H1 (cell line): ENCODE data around the gene TNS1. TPM values are rescaled to one million over a fixed set of nuclear protein-coding genes. Genes with fewer than 3 reads are reported as not detected.

Experiments
- CTCF ChIA-PET: fragments of 300-600 bp; sonication (Branson Sonifier 250); formaldehyde crosslinking; loops from one replicate; lab custom pipeline; 2021; ENCODE audit not compliant: partially characterized antibody; lab: Charles Lee
- POLR2A ChIA-PET: fragments of 300-600 bp; sonication (Branson Sonifier 250); formaldehyde crosslinking; loops from one replicate; lab custom pipeline; 2021; ENCODE audit warnings: inconsistent platforms; ENCODE audit not compliant: partially characterized antibody; lab: Charles Lee
- DNase-seq, 2 experiments: peaks; one replicate each; pipeline versions ENCODE4 v3.0.0 to v3.0.0-alpha.2; 2010 to 2022; ENCODE audit warnings: low spot score in 2 of 2, low read depth in 1 of 2, mixed read lengths in 1 of 2
- FAIRE-seq: peaks from 2 replicates; lab custom pipeline; 2011; peaks lifted over from hg19 to GRCh38; lab: Jason Lieb, UNC
- H2AFZ ChIP-seq: 2 replicates; pipeline ENCODE4 v1.8.1; 2012; ENCODE audit warnings: low read length, inconsistent platforms
- H2AK5ac ChIP-seq: 2 replicates; pipeline ENCODE4 v1.6.1; 2013; ENCODE audit warnings: low read depth, low read length
- H2BK120ac ChIP-seq: replicated peaks from 2 replicates; pipeline ENCODE3; 2013; ENCODE audit warnings: low read depth, low read length, inconsistent platforms
- H2BK12ac ChIP-seq: 2 replicates; pipeline ENCODE4 v1.6.1; 2013; ENCODE audit warnings: low read depth, low read length
- H2BK15ac ChIP-seq: 2 replicates; pipeline ENCODE4 v1.6.1; 2013; ENCODE audit warnings: low read length
- H2BK20ac ChIP-seq: 2 replicates; pipeline ENCODE4 v1.6.1; 2013; ENCODE audit warnings: low read length
- H2BK5ac ChIP-seq: 2 replicates; pipeline ENCODE4 v1.6.1; 2013; ENCODE audit warnings: low read depth, low read length
- H3K14ac ChIP-seq: 2 replicates; pipeline ENCODE4 v1.6.1; 2013; ENCODE audit warnings: inconsistent platforms; ENCODE audit not compliant: insufficient read length
- H3K18ac ChIP-seq: 2 replicates; pipeline ENCODE4 v1.6.1; 2013; ENCODE audit warnings: low read length; ENCODE audit errors: extremely low read depth
- H3K23ac ChIP-seq: 2 replicates; pipeline ENCODE4 v1.6.1; 2013; ENCODE audit warnings: inconsistent platforms; ENCODE audit not compliant: insufficient read length
- H3K23me2 ChIP-seq: 2 replicates; pipeline ENCODE4 v1.6.1; 2013; ENCODE audit warnings: low read depth, low read length
- H3K27ac ChIP-seq: 2 replicates; pipeline ENCODE4 v1.6.1; 2011; ENCODE audit warnings: low read depth, low read length, inconsistent platforms
- H3K27me3 ChIP-seq, 4 experiments: replicated peaks in 1 of 4; 1 replicate in 1 of 4; 2 replicates in 3 of 4; pipeline versions ENCODE4 v1.6.1 to v1.8.1; 2011 to 2013; ENCODE audit warnings: low read length in 3 of 4, mild to moderate bottlenecking in 3 of 4, inconsistent platforms in 2 of 4, mixed read lengths in 2 of 4, moderate library complexity in 1 of 4; ENCODE audit not compliant: control insufficient read depth in 3 of 4, insufficient read depth in 3 of 4; ENCODE audit errors: extremely low read depth in 1 of 4
- H3K36me3 ChIP-seq, 4 experiments: 2 replicates each; pipeline versions ENCODE4 v1.6.1 to v1.8.1; 2011 to 2013; ENCODE audit warnings: mild to moderate bottlenecking in 4 of 4, low read length in 3 of 4, moderate library complexity in 2 of 4, control low read depth in 1 of 4, inconsistent platforms in 1 of 4; ENCODE audit not compliant: insufficient read depth in 4 of 4, control insufficient read depth in 2 of 4
- H3K4ac ChIP-seq: replicated peaks from 2 replicates; pipeline ENCODE3; 2013; ENCODE audit warnings: low read length, low read depth, mixed read lengths, inconsistent platforms; ENCODE audit not compliant: insufficient read length
- H3K4me1 ChIP-seq, 4 experiments: replicated peaks in 1 of 4; 1 replicate in 1 of 4; 2 replicates in 3 of 4; pipeline versions ENCODE4 v1.6.1 to v1.8.1; 2011 to 2013; ENCODE audit warnings: low read length in 3 of 4, inconsistent platforms in 2 of 4, mixed read lengths in 1 of 4; ENCODE audit not compliant: insufficient read depth in 4 of 4, control insufficient read depth in 3 of 4
- H3K4me2 ChIP-seq, 2 experiments: 2 replicates each; pipeline versions ENCODE4 v1.6.1 to v1.8.1; 2011 to 2013; ENCODE audit warnings: low read depth in 2 of 2, low read length in 2 of 2, control low read depth in 1 of 2, inconsistent platforms in 1 of 2, mild to moderate bottlenecking in 1 of 2; ENCODE audit not compliant: insufficient read depth in 1 of 2
- H3K4me3 ChIP-seq, 4 experiments: fragments of 200-600, 300-600 bp in 1 of 4; sonication (generic), shearing (Covaris generic), sonication (Bioruptor Twin) in 1 of 4; 2 replicates each; pipeline versions ENCODE4 v1.5.1 to v1.8.1; 2011 to 2016; ENCODE audit warnings: low read length in 4 of 4, low read depth in 3 of 4, control low read depth in 2 of 4, inconsistent platforms in 2 of 4, mild to moderate bottlenecking in 2 of 4, mixed read lengths in 1 of 4, moderate library complexity in 1 of 4; ENCODE audit not compliant: insufficient read depth in 2 of 4; ENCODE audit errors: extremely low read depth in 1 of 4
- H3K56ac ChIP-seq: replicated peaks from 2 replicates; pipeline ENCODE3; 2013; ENCODE audit warnings: low read depth, mild to moderate bottlenecking, mixed read lengths, low read length, inconsistent platforms; ENCODE audit not compliant: insufficient read length
- H3K79me1 ChIP-seq: 2 replicates; pipeline ENCODE4 v1.6.1; 2013; ENCODE audit warnings: low read depth, low read length, control low read depth
- H3K79me2 ChIP-seq, 2 experiments: 2 replicates each; pipeline versions ENCODE4 v1.6.1 to v1.8.1; 2012 to 2013; ENCODE audit warnings: low read length in 2 of 2, mild to moderate bottlenecking in 2 of 2, inconsistent platforms in 1 of 2; ENCODE audit not compliant: insufficient read depth in 2 of 2, control insufficient read depth in 1 of 2
- H3K9ac ChIP-seq, 4 experiments: replicated peaks in 1 of 4; 1 replicate in 1 of 4; 2 replicates in 3 of 4; pipeline versions ENCODE4 v1.6.1 to v1.8.1; 2011 to 2013; ENCODE audit warnings: low read depth in 3 of 4, low read length in 3 of 4, control low read depth in 2 of 4, mild to moderate bottlenecking in 2 of 4, moderate library complexity in 2 of 4, inconsistent platforms in 1 of 4; ENCODE audit errors: extremely low read depth in 1 of 4
- H3K9me3 ChIP-seq, 2 experiments: 2 replicates each; pipeline versions ENCODE4 v1.6.1 to v1.8.1; 2012 to 2013; ENCODE audit warnings: mild to moderate bottlenecking in 2 of 2, moderate library complexity in 2 of 2, control low read depth in 1 of 2, inconsistent platforms in 1 of 2, low read depth in 1 of 2, low read length in 1 of 2, mixed read lengths in 1 of 2; ENCODE audit not compliant: insufficient read depth in 2 of 2
- H4K20me1 ChIP-seq, 2 experiments: replicated peaks in 1 of 2; 2 replicates each; pipeline versions ENCODE3 to v1.8.1; 2011 to 2013; ENCODE audit warnings: inconsistent platforms in 2 of 2, low read length in 2 of 2, mild to moderate bottlenecking in 1 of 2; ENCODE audit not compliant: insufficient read depth in 2 of 2, control insufficient read depth in 1 of 2
- H4K5ac ChIP-seq: 2 replicates; pipeline ENCODE4 v1.6.1; 2013; ENCODE audit warnings: low read length, low read depth, mixed read lengths, inconsistent platforms; ENCODE audit not compliant: insufficient read length
- H4K8ac ChIP-seq: 2 replicates; pipeline ENCODE4 v1.8.0; 2013; ENCODE audit warnings: mild to moderate bottlenecking, moderate library complexity, low read length, inconsistent platforms; ENCODE audit not compliant: insufficient read depth; ENCODE audit errors: extremely low read depth
- H4K91ac ChIP-seq: replicated peaks from 2 replicates; pipeline ENCODE3; 2013; ENCODE audit warnings: low read length, mixed read lengths, inconsistent platforms; ENCODE audit not compliant: insufficient read length
- GTF2F1 ChIP-seq: IDR thresholded peaks from 2 replicates; pipeline ENCODE4 v1.6.1; 2012; ENCODE audit warnings: low read depth, low read length, improper control_type of control experiment, borderline replicate concordance
- KDM1A ChIP-seq: fragments of 200-600, 300-600 bp; sonication (generic); IDR thresholded peaks from 2 replicates; pipeline ENCODE4 v1.7.1; 2016; ENCODE audit warnings: mild to moderate bottlenecking, low read length, borderline replicate concordance
- KDM5A ChIP-seq: fragments of 200-600 bp; IDR thresholded peaks from 2 replicates; pipeline ENCODE4 v1.7.1; 2012; ENCODE audit warnings: mild to moderate bottlenecking, low read length, inconsistent platforms, mixed read lengths
- MAFK ChIP-seq: IDR thresholded peaks from 2 replicates; pipeline ENCODE4 v1.6.1; 2012; ENCODE audit warnings: low read depth, mild to moderate bottlenecking, improper control_type of control experiment, low read length
- RAD21 ChIP-seq, 2 experiments: IDR thresholded peaks in 1 of 2; conservative IDR thresholded peaks in 1 of 2; 2 replicates each; pipeline ENCODE4 v1.6.1; 2011; ENCODE audit warnings: low read depth in 2 of 2, low read length in 2 of 2, improper control_type of control experiment in 1 of 2, inconsistent platforms in 1 of 2, mild to moderate bottlenecking in 1 of 2, moderate library complexity in 1 of 2
- SIN3A ChIP-seq, 2 experiments: IDR thresholded peaks in 1 of 2; conservative IDR thresholded peaks in 1 of 2; 2 replicates each; pipeline ENCODE4 v1.6.1; 2011 to 2012; ENCODE audit warnings: low read length in 2 of 2, improper control_type of control experiment in 1 of 2, low read depth in 1 of 2, mild to moderate bottlenecking in 1 of 2
- SUZ12 ChIP-seq: fragments of 200-600 bp; sonication (generic); IDR thresholded peaks from 2 replicates; pipeline ENCODE4 v1.6.1; 2012; ENCODE audit warnings: mild to moderate bottlenecking, inconsistent platforms, low read length, moderate library complexity, mixed read lengths
- TAF1 ChIP-seq: IDR thresholded peaks from 2 replicates; pipeline ENCODE4 v1.6.1; 2011; ENCODE audit warnings: mild to moderate bottlenecking, low read depth, low read length
- TAF7 ChIP-seq: optimal IDR thresholded peaks from 2 replicates; pipeline ENCODE3; 2011; ENCODE audit warnings: low read depth, mild to moderate bottlenecking, inconsistent platforms, low read length, moderate library complexity, borderline replicate concordance
- TCF12 ChIP-seq: IDR thresholded peaks from 2 replicates; pipeline ENCODE4 v1.6.1; 2011; ENCODE audit warnings: low read depth, mild to moderate bottlenecking, low read length
- WGBS, 2 experiments: shearing (Covaris generic) in 1 of 2; methylation state at CpG; one replicate each; pipeline versions ENCODE4 v1.1.6 to v1.1.7; 2013 to 2015; ENCODE audit warnings: low lambda C conversion rate in 2 of 2, mixed read lengths in 2 of 2, inconsistent platforms in 1 of 2, low coverage in 1 of 2, missing lambda C conversion rate in 1 of 2; ENCODE audit not compliant: insufficient replicate concordance in 2 of 2, insufficient coverage in 1 of 2, insufficient read length in 1 of 2; ENCODE audit errors: extremely low coverage in 1 of 2, missing lambda C conversion rate in 1 of 2; 5-methylcytosine and 5-hydroxymethylcytosine counted together
- polyA plus RNA-seq, 7 experiments: library from polyadenylated mRNA; depleted of rRNA in 3 of 7; stranded (reverse) in 5 of 7; unstranded in 2 of 7; fragments of >200 nt in 5 of 7; fragments of 200-250 nt in 2 of 7; gene quantifications; 1 replicate in 5 of 7; 2 replicates in 1 of 7; 4 replicates in 1 of 7; pipeline versions ENCODE4 v1.2.1 to v1.2.3, GENCODE V29; 2011 to 2013; ENCODE audit warnings: missing spikeins in 2 of 7, mixed read lengths in 2 of 7
- total RNA-seq: library from RNA; stranded (reverse); fragmentation: NEBNext Ultra II Directional; extraction: Animal tissue kit (Norgen Biotek cat#: 25700); gene quantifications from 2 replicates; pipeline ENCODE4 v1.2.1, GENCODE V29; 2021

The TNS1 gene
- total and polyA plus RNA-seq, 2 of the 8 experiments (the other 6 are each of a cell fraction or from before 2014, with no cell fraction given) = 1.5 to 5.1 TPM

DNA sequence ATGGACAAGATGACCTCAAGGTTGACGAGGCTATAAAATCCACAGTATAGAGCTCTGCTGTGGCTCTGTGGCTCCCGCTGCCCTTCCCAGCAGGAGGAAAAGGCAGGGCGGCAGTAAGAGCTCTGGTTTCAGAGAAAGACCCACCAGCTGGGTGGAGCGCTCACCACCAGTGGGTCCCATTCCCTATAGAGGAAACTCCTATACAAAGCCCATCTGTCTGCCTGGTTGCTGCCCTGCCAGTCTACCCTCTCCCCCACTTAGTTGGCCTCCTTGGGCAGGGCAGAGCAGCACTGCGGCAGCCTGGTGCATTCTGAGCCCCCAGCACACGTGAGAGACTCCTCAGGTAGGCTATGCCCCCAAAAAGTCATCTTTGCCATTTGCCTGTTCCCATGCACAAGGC lies 26.5 kb downstream of the TNS1 start:
- H3K56ac ChIP-seq = no peak overlapping the region
- peaks cover 3 to 12% (median 7%) of the 10 kb centered on the region in 4 experiments for H3K4me1 ChIP-seq
- no peak overlapping the region for H3K4me2 ChIP-seq
- H2AK5ac ChIP-seq = no peak overlapping the region
- H4K20me1 ChIP-seq = peaks cover 0 to 5% of the 10 kb centered on the region in 2 experiments
- no peaks in the 10 kb centered on the region for H3K79me2 ChIP-seq
- 78% methylated on average over 6 of the region's 6 CpGs; no CpG with 5 or more reads in 1 of the 2 experiments for WGBS, 2 experiments
- no peak overlapping the region for H2BK20ac ChIP-seq
- no peak overlapping the region for H4K91ac ChIP-seq
- no peak overlapping the region for H2AFZ ChIP-seq
- H3K27me3 ChIP-seq = peaks cover 0 to 26% (median 20%) of the 10 kb centered on the region in 4 experiments; a peak in 6 of 7 replicates
- no peaks in the 10 kb centered on the region for H3K9me3 ChIP-seq
- H2BK15ac ChIP-seq = no peak overlapping the region
- H4K8ac ChIP-seq = no peak overlapping the region
- FAIRE-seq (no peak), DNase-seq (no peak)
- H3K23me2 ChIP-seq = peaks cover 6% of the 10 kb centered on the region; the same call in 1 of the 2 replicates
- no peak overlapping the region for H3K14ac ChIP-seq
- H3K36me3 ChIP-seq = no peaks in the 10 kb centered on the region
- H3K27ac ChIP-seq = no peak overlapping the region
- no peak overlapping the region for H2BK120ac ChIP-seq
- H4K5ac ChIP-seq = no peak overlapping the region
- ChIA-PET POLR2A (no interaction called here), CTCF (interaction anchor here (0.7 to 3.5 kb wide), 5 partner anchors 11 to 187 kb away, joined by 3 to 10 read pairs (median 3); no protein-coding TSS in a partner anchor)
- no peak overlapping the region for H2BK5ac ChIP-seq
- H3K9ac ChIP-seq = no peak overlapping the region
- no peak overlapping the region for H3K4me3 ChIP-seq
- H2BK12ac ChIP-seq = no peak overlapping the region
- no peaks in the 10 kb centered on the region for H3K79me1 ChIP-seq
- no peak for TF ChIP-seq TAF1
- no peak for TF ChIP-seq SIN3A (conservative IDR thresholded peaks at IDR 0.05 in 1 of 2, IDR thresholded peaks at IDR 0.05 in 1 of 2; ENCODE audit: low read depth in 1 of 2, low read length in 2 of 2)
- no peak for TF ChIP-seq KDM1A
- TF ChIP-seq RAD21 (IDR thresholded peaks at IDR 0.05 in 1 of 2, conservative IDR thresholded peaks at IDR 0.05 in 1 of 2; ENCODE audit: low read depth in 2 of 2, low read length in 2 of 2) = no peak
- TF ChIP-seq GTF2F1 = no peak
- no peak for TF ChIP-seq TAF7
- TF ChIP-seq MAFK = no peak
- no peak for TF ChIP-seq SUZ12
- TF ChIP-seq TCF12 = no peak
- no peak for TF ChIP-seq KDM5A
- H3K18ac ChIP-seq = no peak overlapping the region
- no peak overlapping the region for H3K4ac ChIP-seq
- H3K23ac ChIP-seq = no peak overlapping the region
